Renal pelvis (tissue), 4 donors: Measurements from ENCODE around the gene SLC15A4. TPM values are rescaled to one million over a fixed set of nuclear protein-coding genes. Genes with fewer than 3 reads are reported as not detected.
"Not testable (repeated sequence)": the region's sequence is repeated elsewhere in the genome, so short reads cannot be mapped to it uniquely, and the experiment has no call there.

Source experiments
- DNase-seq: peaks from one replicate; pipeline ENCODE4 v3.0.0-alpha.2; 2013
- polyA plus RNA-seq, 3 donors: library from polyadenylated mRNA; unstranded; fragments of 120-200 nt; gene quantifications; one replicate each; pipeline ENCODE4 v1.2.1, GENCODE V29; 2013; ENCODE audit not compliant: insufficient read length in 3 of 3

Gene SLC15A4
- polyA plus RNA-seq, 3 donors: 26.5 to 33.3 (median 33.1) TPM

GRCh38 chr12:128817111-128818015, 6.4 kb downstream of the SLC15A4 start:
- DNase-seq: no peak

GRCh38 chr12:128816643-128816920, 7.2 kb downstream of the SLC15A4 start:
- no peak for DNase-seq

- no peak for DNase-seq
Observed at GRCh38 chr12:128815779-128816642, 7.7 kb downstream of the SLC15A4 start.

GRCh38 chr12:128814411-128815261, 9.1 kb downstream of the SLC15A4 start:
- DNase-seq: no peak

GRCh38 chr12:128813883-128814282, 9.9 kb downstream of the SLC15A4 start:
- DNase-seq: no peak

GRCh38 chr12:128813392-128813791, 10.4 kb downstream of the SLC15A4 start:
- no peak for DNase-seq

GRCh38 chr12:128811806-128812205, 12.0 kb downstream of the SLC15A4 start:
- DNase-seq: no peak

- DNase-seq: no peak
Observed at GRCh38 chr12:128810182-128811127, 13.3 kb downstream of the SLC15A4 start.

- no peak for DNase-seq
Observed at GRCh38 chr12:128808651-128809050, 15.1 kb downstream of the SLC15A4 start.

- no peak for DNase-seq
Observed at GRCh38 chr12:128807161-128807724, 16.5 kb downstream of the SLC15A4 start.

GRCh38 chr12:128806573-128806972, 17.2 kb downstream of the SLC15A4 start:
- no peak for DNase-seq

GRCh38 chr12:128805406-128805805, 18.4 kb downstream of the SLC15A4 start:
- not testable (repeated sequence) for DNase-seq

GRCh38 chr12:128804762-128805161, 19.0 kb downstream of the SLC15A4 start:
- DNase-seq: no peak

GRCh38 chr12:128803788-128804187, 20.0 kb downstream of the SLC15A4 start:
- DNase-seq: no peak

- DNase-seq: no peak
Observed at GRCh38 chr12:128802756-128803155, 21.0 kb downstream of the SLC15A4 start.

- no peak for DNase-seq
Observed at GRCh38 chr12:128801879-128802391, 21.8 kb downstream of the SLC15A4 start.

GRCh38 chr12:128800606-128801005, 23.2 kb downstream of the SLC15A4 start:
- no peak for DNase-seq

- no peak for DNase-seq
Observed at GRCh38 chr12:128798571-128799341, 25.0 kb downstream of the SLC15A4 start.
